Type B pancreatic cell (in vitro differentiated cells): ENCODE results near the gene RORB. TPM values are rescaled to one million over a fixed set of nuclear protein-coding genes. Genes with fewer than 3 reads are reported as not detected.

ENCODE experiments used
- DNase-seq: peaks from one replicate; pipeline ENCODE4 v3.0.0; 2021; ENCODE audit warnings: mixed read lengths; ENCODE audit not compliant: unreplicated experiment; ENCODE audit errors: extremely low spot score
- H3K27ac Mint-ChIP-seq: 2 replicates; pipeline ENCODE4 v1.8.0; 2021; ENCODE audit warnings: mild to moderate bottlenecking, mixed read lengths
- H3K27me3 Mint-ChIP-seq: 2 replicates; pipeline ENCODE4 v1.8.0; 2021; ENCODE audit warnings: mixed read lengths
- H3K36me3 Mint-ChIP-seq: 2 replicates; pipeline ENCODE4 v1.8.0; 2021; ENCODE audit warnings: mixed read lengths
- H3K4me1 Mint-ChIP-seq: one replicate; pipeline ENCODE4 v1.8.0; 2021; ENCODE audit warnings: mixed read lengths; ENCODE audit not compliant: unreplicated experiment
- H3K4me3 Mint-ChIP-seq: 2 replicates; pipeline ENCODE4 v1.8.0; 2021; ENCODE audit warnings: mild to moderate bottlenecking, mixed read lengths
- H3K9me3 Mint-ChIP-seq: 2 replicates; pipeline ENCODE4 v1.8.0; 2021; ENCODE audit warnings: mixed read lengths
- CTCF ChIP-seq: fragments of 200-600 bp; sonication (generic); conservative IDR thresholded peaks from 2 replicates; pipeline ENCODE4 v1.5.0; 2021; ENCODE audit warnings: antibody characterized with exemption, mild to moderate bottlenecking
- total RNA-seq: library from RNA; stranded (reverse); gene quantifications from 2 replicates; pipeline ENCODE4 v1.2.1, GENCODE V29; 2021; ENCODE audit warnings: low replicate concordance

Gene RORB
- total RNA-seq, 1 donor from 2014 or later: 1.7 TPM

DNA sequence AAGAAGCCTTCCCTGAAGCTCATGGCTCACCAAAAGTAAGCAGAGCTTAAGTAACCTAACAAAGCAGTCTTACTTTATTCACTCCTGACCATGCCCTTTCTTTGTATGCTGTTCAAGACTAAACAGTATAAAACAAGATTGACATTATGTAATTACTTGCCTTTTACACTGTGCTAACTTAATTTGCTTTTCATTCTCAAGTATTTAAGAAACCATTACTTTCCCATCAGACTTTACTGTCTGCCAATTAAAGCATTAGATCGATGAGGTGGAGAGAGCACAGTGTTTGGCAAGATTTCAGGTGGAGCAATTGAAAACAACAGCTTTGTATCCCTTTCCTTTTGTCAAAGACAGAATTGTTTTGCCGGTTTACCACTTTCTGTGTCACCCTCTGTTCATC, 98.2 kb downstream of the RORB start:
- Mint-ChIP-seq H3K9me3 (no peaks in the 10 kb centered on the region), H3K36me3 (no peaks in the 10 kb centered on the region), H3K4me1 (no peaks in the 10 kb centered on the region), H3K27me3 (peaks cover 3% of the 10 kb centered on the region), H3K4me3 (no peak overlapping the region), H3K27ac (no peak overlapping the region)
- no peak for TF ChIP-seq CTCF
- DNase-seq: no peak

GRCh38 chr9:74598874-74599273, 101.7 kb downstream of the RORB start:
- no peak for DNase-seq
- no peaks in the 10 kb centered on the region for H3K4me1 Mint-ChIP-seq
- no peak overlapping the region for H3K27ac Mint-ChIP-seq
- no peaks in the 10 kb centered on the region for H3K36me3 Mint-ChIP-seq
- H3K27me3 Mint-ChIP-seq: peaks cover 3% of the 10 kb centered on the region
- no peak for TF ChIP-seq CTCF
- H3K4me3 Mint-ChIP-seq: no peak overlapping the region
- H3K9me3 Mint-ChIP-seq: no peaks in the 10 kb centered on the region

GRCh38 chr9:74609671-74610405, 112.7 kb downstream of the RORB start:
- H3K4me3 Mint-ChIP-seq: no peak overlapping the region
- no peaks in the 10 kb centered on the region for H3K27me3 Mint-ChIP-seq
- DNase-seq: no peak
- no peaks in the 10 kb centered on the region for H3K36me3 Mint-ChIP-seq
- H3K9me3 Mint-ChIP-seq: no peaks in the 10 kb centered on the region
- TF ChIP-seq CTCF: no peak
- H3K4me1 Mint-ChIP-seq: no peaks in the 10 kb centered on the region
- H3K27ac Mint-ChIP-seq: no peak overlapping the region

- TF ChIP-seq CTCF: no peak
- Mint-ChIP-seq H3K27me3 (no peaks in the 10 kb centered on the region), H3K36me3 (no peaks in the 10 kb centered on the region), H3K4me3 (no peak overlapping the region), H3K9me3 (no peaks in the 10 kb centered on the region), H3K27ac (no peak overlapping the region), H3K4me1 (no peaks in the 10 kb centered on the region)
- DNase-seq: no peak
Observed at GRCh38 chr9:74610523-74611061, 113.5 kb downstream of the RORB start.

DNA sequence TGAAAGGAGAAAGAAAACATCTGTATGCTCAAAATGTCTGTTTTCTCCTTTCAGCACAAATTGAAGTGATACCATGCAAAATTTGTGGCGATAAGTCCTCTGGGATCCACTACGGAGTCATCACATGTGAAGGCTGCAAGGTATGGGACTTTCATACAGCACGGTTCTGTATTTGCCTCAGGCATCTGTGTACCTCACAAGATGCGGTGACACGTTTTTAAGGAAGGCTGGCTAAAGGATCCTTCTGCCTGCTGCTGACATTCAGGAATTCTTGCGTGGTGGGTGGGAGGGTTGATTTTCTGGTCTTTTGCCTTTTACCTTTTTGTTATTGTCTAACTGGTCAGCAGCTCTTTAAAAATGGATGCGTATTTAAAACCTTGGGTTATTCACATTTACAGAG, 133.1 kb downstream of the RORB start:
- DNase-seq: no peak
- Mint-ChIP-seq H3K36me3 (no peaks in the 10 kb centered on the region), H3K27me3 (peaks cover 16% of the 10 kb centered on the region), H3K4me1 (no peaks in the 10 kb centered on the region), H3K9me3 (no peaks in the 10 kb centered on the region), H3K4me3 (no peak overlapping the region), H3K27ac (no peak overlapping the region)
- no peak for TF ChIP-seq CTCF
